GM18526 (cell line): ENCODE measurements around the gene USP24.

Experiments used
- POLR2A ChIP-seq: IDR thresholded peaks from 3 replicates; pipeline ENCODE4 v1.6.1; 2011; ENCODE audit not compliant: insufficient read length; ENCODE audit errors: extremely low read depth

The USP24 gene

GRCh38 chr1:55213151-55213884, 1.8 kb downstream of the USP24 start:
- TF ChIP-seq POLR2A = no peak

- TF ChIP-seq POLR2A = no peak
Observed at GRCh38 chr1:55212349-55213150, 2.6 kb downstream of the USP24 start.

GRCh38 chr1:55211863-55212262, 3.3 kb downstream of the USP24 start:
- no peak for TF ChIP-seq POLR2A

- no peak for TF ChIP-seq POLR2A
Observed at GRCh38 chr1:55210990-55211801, 4.0 kb downstream of the USP24 start.

GRCh38 chr1:55209247-55209646, 5.9 kb downstream of the USP24 start:
- TF ChIP-seq POLR2A = no peak

GRCh38 chr1:55206210-55206609, 9.0 kb downstream of the USP24 start:
- TF ChIP-seq POLR2A = no peak

GRCh38 chr1:55204997-55205396, 10.2 kb downstream of the USP24 start:
- TF ChIP-seq POLR2A = no peak

GRCh38 chr1:55203064-55203463, 12.1 kb downstream of the USP24 start:
- TF ChIP-seq POLR2A = no peak

GRCh38 chr1:55200667-55201066, 14.5 kb downstream of the USP24 start:
- no peak for TF ChIP-seq POLR2A

- no peak for TF ChIP-seq POLR2A
Observed at GRCh38 chr1:55198044-55198443, 17.1 kb downstream of the USP24 start.

GRCh38 chr1:55197099-55197498, 18.1 kb downstream of the USP24 start:
- no peak for TF ChIP-seq POLR2A

- no peak for TF ChIP-seq POLR2A
Observed at GRCh38 chr1:55196433-55197035, 18.6 kb downstream of the USP24 start.

- no peak for TF ChIP-seq POLR2A
Observed at GRCh38 chr1:55195521-55196233, 19.5 kb downstream of the USP24 start.

- no peak for TF ChIP-seq POLR2A
Observed at GRCh38 chr1:55194851-55195250, 20.3 kb downstream of the USP24 start.

- no peak for TF ChIP-seq POLR2A
Observed at GRCh38 chr1:55192093-55192492, 23.1 kb downstream of the USP24 start.
